Neuronal stem cell (in vitro differentiated cells): ENCODE data around the gene SLC12A3.

Experiments
- DNase-seq: peaks from one replicate; pipeline ENCODE4 v3.0.0-alpha.2; 2013; ENCODE audit warnings: low spot score
- H2AFZ ChIP-seq: one replicate; pipeline ENCODE4 v1.6.1; 2013; ENCODE audit warnings: mild to moderate bottlenecking, low read length, inconsistent platforms
- H2AK5ac ChIP-seq: 2 replicates; pipeline ENCODE4 v1.6.1; 2013; ENCODE audit warnings: low read depth, mild to moderate bottlenecking, inconsistent platforms, low read length, moderate library complexity, mixed read lengths
- H2BK120ac ChIP-seq: 2 replicates; pipeline ENCODE4 v1.6.1; 2013; ENCODE audit warnings: low read depth, mild to moderate bottlenecking, inconsistent platforms, low read length, moderate library complexity, mixed read lengths
- H2BK12ac ChIP-seq: one replicate; pipeline ENCODE4 v1.6.1; 2013; ENCODE audit warnings: low read length, inconsistent platforms
- H2BK15ac ChIP-seq: 2 replicates; pipeline ENCODE4 v1.6.1; 2013; ENCODE audit warnings: mild to moderate bottlenecking, low read length, inconsistent platforms, mixed read lengths
- H2BK5ac ChIP-seq: one replicate; pipeline ENCODE4 v1.6.1; 2013; ENCODE audit warnings: inconsistent platforms, mild to moderate bottlenecking, low read length, moderate library complexity
- H3K14ac ChIP-seq: one replicate; pipeline ENCODE4 v1.6.1; 2013; ENCODE audit warnings: low read length, inconsistent platforms
- H3K18ac ChIP-seq: 2 replicates; pipeline ENCODE4 v1.6.1; 2013; ENCODE audit warnings: low read length, inconsistent platforms
- H3K23ac ChIP-seq: 2 replicates; pipeline ENCODE4 v1.6.1; 2013; ENCODE audit warnings: low read depth, mild to moderate bottlenecking, mixed read lengths, low read length, inconsistent platforms; ENCODE audit not compliant: poor library complexity
- H3K27ac ChIP-seq: replicated peaks from 3 replicates; pipeline ENCODE4 v1.5.1; 2013; ENCODE audit warnings: low read length, inconsistent platforms
- H3K27me3 ChIP-seq, 3 experiments: 2 replicates each; pipeline ENCODE4 v1.6.1; 2013; ENCODE audit warnings: low read length in 3 of 3, mild to moderate bottlenecking in 2 of 3, inconsistent platforms in 1 of 3, low read depth in 1 of 3, mixed read lengths in 1 of 3, moderate library complexity in 1 of 3; ENCODE audit not compliant: control insufficient read depth in 3 of 3, insufficient read depth in 3 of 3
- H3K36me3 ChIP-seq, 2 donors: replicated peaks in 1 of 2; 2 replicates each; pipeline ENCODE4 v1.6.1; 2013; ENCODE audit warnings: low read length in 2 of 2; ENCODE audit not compliant: control insufficient read depth in 2 of 2, insufficient read depth in 2 of 2
- H3K4ac ChIP-seq: 2 replicates; pipeline ENCODE4 v1.6.1; 2013; ENCODE audit warnings: inconsistent platforms, mild to moderate bottlenecking, low read length, moderate library complexity
- H3K4me1 ChIP-seq, 2 donors: 1 replicate in 1 of 2; 2 replicates in 1 of 2; pipeline ENCODE4 v1.6.1; 2013; ENCODE audit warnings: low read length in 2 of 2, low read depth in 1 of 2; ENCODE audit not compliant: control insufficient read depth in 2 of 2, insufficient read depth in 1 of 2
- H3K4me2 ChIP-seq: one replicate; pipeline ENCODE4 v1.6.1; 2013; ENCODE audit warnings: mild to moderate bottlenecking, low read length, inconsistent platforms; ENCODE audit not compliant: insufficient read depth, poor library complexity, severe bottlenecking
- H3K4me3 ChIP-seq, 2 donors: 2 replicates each; pipeline ENCODE4 v1.5.1; 2013; ENCODE audit warnings: low read length in 2 of 2, mild to moderate bottlenecking in 2 of 2, inconsistent platforms in 1 of 2, moderate library complexity in 1 of 2
- H3K79me1 ChIP-seq: one replicate; pipeline ENCODE4 v1.6.1; 2013; ENCODE audit warnings: low read depth, mild to moderate bottlenecking, inconsistent platforms, low read length, moderate library complexity
- H3K9ac ChIP-seq: one replicate; pipeline ENCODE4 v1.6.1; 2013; ENCODE audit warnings: mild to moderate bottlenecking, low read depth, low read length, inconsistent platforms; ENCODE audit not compliant: poor library complexity
- H3K9me3 ChIP-seq, 2 donors: replicated peaks in 1 of 2; 2 replicates each; pipeline versions ENCODE3 to v1.6.1; 2013; ENCODE audit warnings: low read length in 2 of 2, mild to moderate bottlenecking in 2 of 2, inconsistent platforms in 1 of 2, low read depth in 1 of 2, mixed read lengths in 1 of 2, moderate library complexity in 1 of 2; ENCODE audit not compliant: control insufficient read depth in 2 of 2, insufficient read depth in 1 of 2
- H4K8ac ChIP-seq: one replicate; pipeline ENCODE4 v1.6.1; 2013; ENCODE audit warnings: low read depth, mild to moderate bottlenecking, inconsistent platforms, low read length, moderate library complexity
- H4K91ac ChIP-seq: one replicate; pipeline ENCODE4 v1.6.1; 2013; ENCODE audit warnings: low read length, low read depth, mild to moderate bottlenecking, inconsistent platforms; ENCODE audit not compliant: poor library complexity
- WGBS, 2 donors: extraction: QIAGEN DNeasy Blood & Tissue Kit; methylation state at CpG; one replicate each; pipeline ENCODE4 v1.1.7; 2013; ENCODE audit warnings: missing lambda C conversion rate in 2 of 2, mixed read lengths in 1 of 2; ENCODE audit not compliant: insufficient read length in 2 of 2, insufficient replicate concordance in 1 of 2; ENCODE audit errors: extremely low coverage in 2 of 2; 5-methylcytosine and 5-hydroxymethylcytosine counted together

Gene SLC12A3

GRCh38 chr16:56943761-56944375 lies 78.9 kb downstream of the SLC12A3 start:
- no peak overlapping the region for H2BK120ac ChIP-seq
- H3K27ac ChIP-seq = no peak overlapping the region
- H3K4ac ChIP-seq = no peak overlapping the region
- no peak for DNase-seq
- WGBS, 2 donors = no CpG with 5 or more reads among the region's 6 CpGs
- H3K79me1 ChIP-seq = no peaks in the 10 kb centered on the region
- peaks cover 24 to 66% of the 10 kb centered on the region in 2 donors for H3K36me3 ChIP-seq
- H3K4me1 ChIP-seq = no peaks in the 10 kb centered on the region
- no peak overlapping the region for H4K91ac ChIP-seq
- no peak overlapping the region for H3K14ac ChIP-seq
- H2BK5ac ChIP-seq = no peak overlapping the region
- no peak overlapping the region for H3K4me3 ChIP-seq
- H2AK5ac ChIP-seq = no peak overlapping the region
- H3K18ac ChIP-seq = no peak overlapping the region
- no peaks in the 10 kb centered on the region for H3K9me3 ChIP-seq
- H4K8ac ChIP-seq = no peak overlapping the region
- no peak overlapping the region for H3K9ac ChIP-seq
- H2BK15ac ChIP-seq = no peak overlapping the region
- H2BK12ac ChIP-seq = no peak overlapping the region
- no peak overlapping the region for H3K4me2 ChIP-seq
- no peaks in the 10 kb centered on the region for H3K27me3 ChIP-seq
- no peak overlapping the region for H3K23ac ChIP-seq
- H2AFZ ChIP-seq = no peak overlapping the region

- no peak overlapping the region for H2BK120ac ChIP-seq
- H3K27me3 ChIP-seq = no peaks in the 10 kb centered on the region
- no peak overlapping the region for H3K4me3 ChIP-seq
- no peaks in the 10 kb centered on the region for H3K79me1 ChIP-seq
- H3K4me2 ChIP-seq = no peak overlapping the region
- WGBS, 2 donors = no CpG with 5 or more reads among the region's 2 CpGs
- H4K91ac ChIP-seq = no peak overlapping the region
- H2AK5ac ChIP-seq = no peak overlapping the region
- no peak overlapping the region for H3K27ac ChIP-seq
- no peaks in the 10 kb centered on the region for H3K9me3 ChIP-seq
- no peak overlapping the region for H2BK15ac ChIP-seq
- H3K14ac ChIP-seq = no peak overlapping the region
- H3K36me3 ChIP-seq = peaks cover 16 to 53% of the 10 kb centered on the region in 2 donors
- H3K18ac ChIP-seq = no peak overlapping the region
- no peak overlapping the region for H3K4ac ChIP-seq
- H3K23ac ChIP-seq = no peak overlapping the region
- no peak overlapping the region for H2BK5ac ChIP-seq
- H2AFZ ChIP-seq = no peak overlapping the region
- H2BK12ac ChIP-seq = no peak overlapping the region
- no peaks in the 10 kb centered on the region for H3K4me1 ChIP-seq
- no peak for DNase-seq
- no peak overlapping the region for H3K9ac ChIP-seq
- no peak overlapping the region for H4K8ac ChIP-seq
These were observed 80.2 kb downstream of the SLC12A3 start for GRCh38 chr16:56944954-56945839.

- Histone ChIP-seq H3K4ac (no peak overlapping the region), H2BK12ac (no peak overlapping the region), H3K79me1 (no peaks in the 10 kb centered on the region), H3K4me1 (no peaks in the 10 kb centered on the region), H2AFZ (no peak overlapping the region), H3K4me2 (no peak overlapping the region), H2BK120ac (no peak overlapping the region), H3K9me3 (no peaks in the 10 kb centered on the region), H4K8ac (no peak overlapping the region), H2BK5ac (no peak overlapping the region), H3K4me3 (no peak overlapping the region), H4K91ac (no peak overlapping the region), H3K23ac (no peak overlapping the region), H3K36me3 (peaks cover 15 to 45% of the 10 kb centered on the region in 2 donors), H3K18ac (no peak overlapping the region), H3K9ac (no peak overlapping the region), H2AK5ac (no peak overlapping the region), H3K27ac (no peak overlapping the region), H3K14ac (no peak overlapping the region), H2BK15ac (no peak overlapping the region), H3K27me3 (no peaks in the 10 kb centered on the region)
- WGBS, 2 donors = no CpG with 5 or more reads among the region's 12 CpGs
- no peak for DNase-seq
These were observed 81.0 kb downstream of the SLC12A3 start for GRCh38 chr16:56945847-56946527.
